HG03095 (cell line): ENCODE measurements around the gene BTBD7.
A peak's percentile ranks its signal among the peaks of the same experiment; 100 is the strongest.
"Not testable (repeated sequence)": the region's sequence is repeated elsewhere in the genome, so short reads cannot be mapped to it uniquely, and the experiment has no call there.

Experiments used
- ATAC-seq: cut with Tn5 transposase; IDR thresholded peaks from one replicate; pipeline ENCODE4 v1.9.1; 2021; ENCODE audit warnings: moderate library complexity; ENCODE audit not compliant: unreplicated experiment

Gene BTBD7

GRCh38 chr14:93332853-93333630 lies at the start of gene BTBD7:
BTBD7 (minus strand) TSS chr14:93333036; CDS start chr14:93296051, 36,985 bp downstream.
- ATAC-seq, result peak; percentile 75

GRCh38 chr14:93381644-93382043 lies 48.8 kb upstream of the BTBD7 start:
- ATAC-seq, result no peak

GRCh38 chr14:93379831-93380230 lies 47.0 kb upstream of the BTBD7 start:
- no peak for ATAC-seq

- ATAC-seq, result peak; percentile 90
These were observed 42.9 kb upstream of the BTBD7 start for GRCh38 chr14:93375673-93376156.

GRCh38 chr14:93369713-93370266 lies 37.0 kb upstream of the BTBD7 start:
- ATAC-seq, result peak; percentile 89

GRCh38 chr14:93368996-93369712 lies 36.3 kb upstream of the BTBD7 start:
- ATAC-seq, result no peak

- ATAC-seq, result not testable (repeated sequence)
These were observed 22.0 kb upstream of the BTBD7 start for GRCh38 chr14:93354873-93355272.

GRCh38 chr14:93348292-93348691 lies 15.5 kb upstream of the BTBD7 start:
- no peak for ATAC-seq

GRCh38 chr14:93347850-93348249 lies 15.0 kb upstream of the BTBD7 start:
- ATAC-seq, result no peak

- ATAC-seq, result no peak
These were observed 14.3 kb upstream of the BTBD7 start, which contains the start of gene COX8C for GRCh38 chr14:93346926-93347721. COX8C (plus strand) TSS chr14:93347182; CDS start chr14:93347269, 87 bp downstream.

GRCh38 chr14:93343797-93344196 lies 11.0 kb upstream of the BTBD7 start:
- ATAC-seq, result no peak

GRCh38 chr14:93343266-93343665 lies 10.4 kb upstream of the BTBD7 start:
- no peak for ATAC-seq

GRCh38 chr14:93337884-93338283 lies 5.0 kb upstream of the BTBD7 start:
- no peak for ATAC-seq

- no peak for ATAC-seq
These were observed 4.4 kb upstream of the BTBD7 start for GRCh38 chr14:93337143-93337753.

GRCh38 chr14:93333631-93334103 lies 831 bp upstream of the BTBD7 start:
- no peak for ATAC-seq

- ATAC-seq, result peak; percentile 58
These were observed 411 bp downstream of the BTBD7 start for GRCh38 chr14:93332397-93332852.

GRCh38 chr14:93331728-93332396 lies 974 bp downstream of the BTBD7 start:
- ATAC-seq, result no peak

- ATAC-seq, result no peak
These were observed 1.7 kb downstream of the BTBD7 start for GRCh38 chr14:93331002-93331727.

GRCh38 chr14:93330609-93331000 lies 2.2 kb downstream of the BTBD7 start:
- no peak for ATAC-seq
